GM18517 (cell line): Measurements from ENCODE around the gene BBIP1.
"Not testable (repeated sequence)": the region's sequence is repeated elsewhere in the genome, so short reads cannot be mapped to it uniquely, and the experiment has no call there.

ENCODE experiments used
- ATAC-seq: cut with Tn5 transposase; IDR thresholded peaks from one replicate; pipeline ENCODE4 v1.9.1; 2021; ENCODE audit warnings: mild to moderate bottlenecking, moderate library complexity; ENCODE audit not compliant: unreplicated experiment

BBIP1 gene

GRCh38 chr10:110923856-110924493 lies 5.0 kb upstream of the BBIP1 start:
- peak; percentile 22 for ATAC-seq

DNA sequence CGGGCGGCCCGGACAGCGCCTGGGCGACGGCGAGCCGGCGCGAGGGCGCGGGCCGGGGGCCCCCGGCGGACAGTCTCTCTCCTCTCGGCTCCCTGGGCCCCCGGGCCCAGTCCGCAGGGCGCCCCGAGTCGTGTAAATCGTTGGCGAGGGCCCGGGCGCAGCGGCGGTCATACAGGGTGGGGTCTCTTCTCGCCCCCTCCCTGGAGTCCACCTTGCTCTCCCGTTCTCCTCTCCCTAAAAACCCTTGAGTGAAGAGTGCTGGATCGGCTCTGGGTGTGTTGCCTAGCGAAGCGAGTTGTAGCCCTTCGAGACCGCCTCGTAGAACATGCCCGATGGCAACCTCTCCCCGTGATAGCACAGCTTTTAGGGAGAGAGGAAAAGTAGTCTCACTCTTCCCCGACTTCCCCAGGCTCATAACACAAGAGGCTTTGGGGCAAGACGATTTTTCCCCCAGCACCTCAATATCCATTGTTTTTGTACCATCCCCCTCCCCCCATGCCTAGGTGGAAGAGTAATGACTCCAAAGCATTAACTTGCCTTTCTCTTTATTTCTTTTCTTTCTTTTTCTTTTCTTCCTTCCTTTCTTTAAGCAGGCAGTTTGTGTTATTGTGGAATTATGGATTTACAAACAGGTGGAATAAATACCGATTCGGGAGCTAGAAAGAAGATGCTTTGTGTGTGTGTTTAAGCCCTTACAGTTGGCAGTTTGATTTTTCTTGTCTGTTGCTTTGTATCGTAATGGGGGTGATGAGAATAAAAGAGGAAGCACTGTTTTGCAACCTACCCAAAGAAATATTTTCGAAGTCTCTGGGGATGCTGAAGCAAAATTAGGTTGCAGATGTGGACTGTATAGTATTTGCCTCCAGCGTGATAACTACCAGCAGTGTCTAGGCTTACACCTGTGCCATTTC lies 1.2 kb upstream of the BBIP1 start:
- peak; percentile 48 for ATAC-seq

DNA sequence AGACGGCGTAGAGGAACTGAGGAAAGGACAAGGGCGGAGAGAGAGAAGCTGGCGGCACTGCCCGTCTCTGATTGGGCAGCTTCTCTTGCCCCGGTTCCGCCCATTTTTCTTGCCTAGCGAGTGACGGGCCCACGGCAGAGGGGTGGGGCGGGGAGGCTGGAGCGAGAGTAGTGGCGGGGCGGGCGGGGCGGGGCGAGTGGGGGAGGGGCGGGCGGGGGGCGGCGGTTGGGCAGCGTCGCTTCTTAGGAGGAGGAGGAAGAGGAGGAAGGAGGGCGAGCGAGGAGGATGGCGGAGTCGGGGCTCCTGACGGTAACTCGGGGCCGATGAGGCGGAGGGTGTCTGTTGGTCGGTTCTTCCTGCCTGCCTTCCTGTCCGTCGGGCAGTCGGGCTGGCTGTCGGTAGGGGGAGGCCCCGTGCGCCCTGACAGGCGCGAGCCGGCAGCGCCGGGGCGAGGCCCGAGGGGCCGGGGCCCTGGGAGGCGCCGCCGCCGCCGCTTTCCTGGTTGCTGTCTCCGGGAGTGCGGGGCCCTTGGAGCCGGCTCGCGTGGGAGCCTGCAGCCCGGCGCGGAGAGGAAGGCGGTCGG lies 460 bp upstream of the BBIP1 start, which contains the start of gene SHOC2:
TSS of gene SHOC2 (plus strand) at position 256 of the 583 bp plus-strand sequence. CDS start 44,755 bp downstream, outside the sequence.
- ATAC-seq, result peak; percentile 1

DNA sequence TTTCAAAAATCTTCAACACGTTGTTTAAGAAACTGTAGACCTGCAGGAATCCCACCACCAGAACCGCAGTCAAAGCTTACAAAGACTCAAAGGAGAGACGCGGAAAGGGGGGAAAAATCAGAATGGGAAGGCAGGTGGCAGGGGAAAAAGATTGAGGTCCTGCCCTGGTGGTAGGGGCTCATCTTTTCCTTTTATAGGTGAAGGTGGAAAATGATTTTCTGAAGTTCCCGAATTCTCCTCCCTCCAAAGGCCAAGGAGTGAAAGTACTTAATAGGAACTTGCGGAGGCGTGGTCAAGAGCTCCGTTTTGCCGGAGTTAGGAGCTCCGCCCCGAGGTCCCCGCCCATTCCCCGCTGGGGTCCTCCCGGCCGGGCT lies 724 bp downstream of the BBIP1 start:
- no peak for ATAC-seq

DNA sequence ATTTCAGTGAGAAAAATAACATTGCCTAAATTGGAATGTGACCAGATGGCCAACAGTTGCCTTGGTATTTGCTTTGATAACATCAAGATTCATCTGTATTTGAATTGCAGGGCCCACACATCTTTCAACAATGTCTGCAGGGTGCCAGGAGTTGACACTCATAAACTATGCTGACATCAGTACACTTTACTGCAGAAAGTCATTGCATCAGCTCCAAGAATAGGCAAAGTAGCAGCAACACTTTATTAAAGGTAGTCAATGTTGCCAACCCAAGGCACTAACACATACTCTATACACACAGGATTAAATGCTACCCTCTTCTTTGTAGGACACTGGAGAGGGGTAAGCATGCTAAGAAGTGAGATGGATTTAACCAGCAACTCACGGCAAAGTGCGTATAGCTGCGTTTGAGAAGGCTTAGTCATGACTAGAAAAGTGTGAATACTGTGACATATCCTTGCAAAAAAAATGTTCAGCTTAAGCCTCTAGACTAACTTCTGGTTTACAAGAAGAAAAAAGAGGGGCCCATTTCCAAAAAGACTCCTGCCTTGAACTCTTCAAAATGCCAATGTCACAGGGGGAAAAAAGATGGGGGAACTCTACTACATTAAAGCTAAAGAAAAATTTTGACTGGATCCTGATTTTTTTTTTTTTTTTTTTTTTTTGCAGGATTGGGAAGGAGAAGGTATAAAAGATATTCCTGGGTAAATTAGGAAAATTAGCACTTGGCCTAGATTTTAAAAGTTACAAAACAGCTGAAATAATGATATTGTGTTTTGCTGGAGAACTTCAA lies 2.2 kb downstream of the BBIP1 start:
- ATAC-seq, result no peak

DNA sequence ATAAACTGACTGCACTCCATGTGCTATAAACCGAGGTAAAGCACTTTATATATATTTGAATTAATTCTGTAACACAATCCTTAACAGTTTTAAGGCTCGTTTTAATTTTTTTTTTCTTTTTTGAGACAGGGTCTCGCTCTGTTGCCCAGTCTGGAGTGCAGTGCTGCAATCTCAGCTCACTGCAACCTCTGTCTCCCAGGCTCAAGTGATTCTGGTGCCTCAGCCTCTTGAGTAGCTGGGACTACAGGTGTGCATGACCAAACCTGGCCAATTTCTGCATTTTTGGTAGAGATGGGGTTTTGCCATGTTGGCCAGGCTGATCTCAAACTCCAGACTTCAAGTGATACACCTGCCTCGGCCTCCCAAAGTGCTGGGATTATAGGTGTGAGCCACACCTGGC lies 3.4 kb downstream of the BBIP1 start:
- ATAC-seq, result not testable (repeated sequence)

GRCh38 chr10:110915035-110915434 lies 3.9 kb downstream of the BBIP1 start:
- ATAC-seq, result no peak

GRCh38 chr10:110914431-110914830 lies 4.5 kb downstream of the BBIP1 start:
- no peak for ATAC-seq

DNA sequence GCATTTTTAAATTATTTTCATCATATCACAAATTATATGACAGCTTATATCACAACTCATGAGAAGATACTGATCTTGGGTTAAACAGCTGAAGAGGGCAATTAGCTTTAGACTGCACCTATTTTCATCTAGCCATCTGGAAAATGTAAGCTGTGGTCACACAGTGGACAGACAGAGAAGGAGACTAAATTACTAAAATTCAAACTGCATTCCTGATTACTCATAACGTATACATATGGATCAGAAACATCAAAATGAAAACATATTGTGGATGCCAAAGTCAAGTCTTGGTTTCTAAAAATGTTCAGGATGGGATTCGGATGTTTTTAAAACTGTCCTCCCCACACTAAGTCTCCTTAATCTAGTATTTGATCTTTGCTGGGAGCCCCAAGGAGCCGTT lies 6.6 kb downstream of the BBIP1 start:
- no peak for ATAC-seq

DNA sequence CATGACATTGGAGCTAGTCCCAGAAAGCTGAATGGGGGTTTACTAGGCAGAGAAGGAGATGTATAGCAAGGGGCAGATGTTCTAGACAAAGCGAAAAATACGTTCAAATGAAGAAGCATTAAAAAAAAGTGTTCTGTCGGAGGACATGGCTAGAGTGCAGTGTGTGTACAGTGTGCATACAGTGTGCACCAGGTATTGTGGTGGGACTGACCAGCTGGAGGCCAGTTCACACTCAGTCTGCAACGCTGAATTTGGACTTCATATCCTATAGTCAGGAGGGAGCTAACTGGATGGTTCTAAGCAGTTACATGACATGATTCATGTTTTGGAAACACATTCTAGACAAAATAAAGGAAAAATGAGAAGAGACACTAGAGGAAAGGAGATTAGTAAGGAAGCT lies 8.8 kb downstream of the BBIP1 start:
- no peak for ATAC-seq

- ATAC-seq, result peak; percentile 46
Measured at GRCh38 chr10:110903280-110904278, 15.4 kb downstream of the BBIP1 start.

DNA sequence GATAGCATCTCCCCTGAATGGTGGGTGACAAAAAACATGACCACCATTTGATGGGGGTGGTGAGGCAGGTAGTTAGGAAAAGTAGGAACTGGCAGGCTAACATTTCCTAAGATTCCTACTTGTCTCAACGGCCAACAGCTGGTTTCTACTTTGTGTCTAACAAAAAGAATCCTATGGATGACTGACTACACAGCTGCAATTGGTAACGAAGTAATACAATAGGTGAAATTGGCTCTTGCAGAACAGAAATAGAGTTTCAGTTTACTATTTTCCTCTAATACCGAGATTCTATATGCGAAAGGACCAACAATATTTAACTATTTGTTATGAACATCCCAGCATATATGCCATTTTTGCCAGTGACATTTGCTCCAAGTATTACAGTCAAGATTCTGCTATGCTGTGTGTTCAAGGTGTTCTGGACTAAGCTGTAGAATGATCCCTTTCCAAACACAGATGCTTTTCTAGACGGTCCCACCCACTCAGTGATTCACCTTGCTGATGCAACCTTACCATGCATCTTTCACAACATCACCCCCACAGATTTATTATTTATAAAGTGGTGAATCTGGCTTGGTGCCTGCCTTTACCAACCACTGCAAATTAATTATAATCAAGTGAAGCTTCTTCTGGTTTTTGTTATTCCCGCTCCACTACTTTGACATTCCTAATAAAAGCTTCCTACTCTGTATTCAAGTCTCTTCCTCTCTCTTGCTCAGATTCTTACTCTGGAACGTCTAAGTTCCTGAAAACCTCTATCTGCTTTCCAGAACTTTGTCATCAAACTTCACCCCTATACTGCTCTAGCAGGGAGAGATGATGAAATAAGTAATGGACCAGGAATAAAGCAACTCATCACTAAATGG lies 16.8 kb downstream of the BBIP1 start:
- no peak for ATAC-seq

GRCh38 chr10:110900983-110901382 lies 18.0 kb downstream of the BBIP1 start:
- ATAC-seq, result no peak

- no peak for ATAC-seq
Measured at GRCh38 chr10:110898391-110898790, 20.6 kb downstream of the BBIP1 start.

- no peak for ATAC-seq
Measured at GRCh38 chr10:110897184-110897583, 21.8 kb downstream of the BBIP1 start.

- ATAC-seq, result peak; percentile 74
Measured at GRCh38 chr10:110893559-110894179, 25.3 kb downstream of the BBIP1 start.

DNA sequence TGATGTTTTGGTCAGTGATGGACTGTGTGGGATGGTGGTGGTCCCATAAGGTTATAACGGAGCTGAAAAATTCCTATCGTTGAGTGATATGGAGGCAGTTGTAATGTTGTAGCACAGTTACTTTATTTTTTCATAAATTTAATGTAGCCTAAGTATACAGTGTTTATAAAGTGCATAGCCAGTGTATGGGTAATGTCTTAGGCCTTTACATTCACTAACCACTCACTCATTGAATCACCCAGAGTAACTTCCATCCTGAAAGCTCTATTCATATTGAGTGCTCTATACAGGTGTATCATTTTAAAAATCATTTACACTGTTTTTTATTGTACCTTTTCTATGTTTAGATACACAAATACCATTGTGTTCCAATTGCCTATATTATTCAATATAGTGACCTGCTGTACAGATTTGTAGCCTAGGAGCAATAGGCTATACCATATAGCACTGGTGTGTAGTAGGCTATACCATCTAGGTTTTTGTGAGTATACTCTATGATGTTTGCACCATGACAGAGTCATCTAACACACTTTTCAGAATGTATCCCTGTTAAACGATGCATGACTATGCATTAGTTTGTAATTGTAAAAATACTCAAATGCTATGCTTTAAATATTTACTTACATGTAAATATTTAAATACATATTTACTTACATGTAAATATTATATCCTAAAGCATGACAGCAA lies 26.2 kb downstream of the BBIP1 start:
- no peak for ATAC-seq

GRCh38 chr10:110887560-110887959 lies 31.4 kb downstream of the BBIP1 start:
- no peak for ATAC-seq
